GM23338 (cell line): ENCODE measurements around the gene HINT2. TPM values are rescaled to one million over a fixed set of nuclear protein-coding genes. Genes with fewer than 3 reads are reported as not detected.

Source experiments
- ATAC-seq: fragments of 200-7000 bp; cut with Tn5 transposase; 3 replicates; pipeline ENCODE4 v1.9.1; 2020
- DNase-seq: peaks from one replicate; pipeline ENCODE4 v3.0.0-alpha.2; 2015; ENCODE audit warnings: low spot score
- H2AFZ ChIP-seq: fragments of 200-600 bp; sonication (generic); 2 replicates; pipeline ENCODE4 v1.8.0; 2016; ENCODE audit warnings: antibody characterized with exemption, mild to moderate bottlenecking, moderate library complexity
- H3F3A ChIP-seq: fragments of 200-600 bp; sonication (generic); replicated peaks from 2 replicates; pipeline ENCODE4 v1.8.0; 2017; ENCODE audit warnings: antibody characterized with exemption, mixed run types, low read depth
- H3K27ac ChIP-seq: fragments of 200-600 bp; sonication (generic); 2 replicates; pipeline ENCODE4 v1.6.1; 2016; ENCODE audit warnings: low read depth
- H3K27me3 ChIP-seq: fragments of 200-600 bp; sonication (generic); 2 replicates; pipeline ENCODE4 v1.8.0; 2016; ENCODE audit warnings: mild to moderate bottlenecking, mixed run types, moderate library complexity; ENCODE audit not compliant: insufficient read depth
- H3K36me3 ChIP-seq: fragments of 200-600 bp; sonication (generic); 2 replicates; pipeline ENCODE4 v1.8.0; 2016; ENCODE audit warnings: mild to moderate bottlenecking; ENCODE audit not compliant: insufficient read depth
- H3K4me1 ChIP-seq: fragments of 200-600 bp; sonication (generic); 2 replicates; pipeline ENCODE4 v1.8.0; 2016; ENCODE audit warnings: mild to moderate bottlenecking, moderate library complexity; ENCODE audit not compliant: insufficient read depth
- H3K4me2 ChIP-seq: fragments of 200-600 bp; sonication (generic); 2 replicates; pipeline ENCODE4 v1.7.1; 2017; ENCODE audit warnings: mixed run types
- H3K4me3 ChIP-seq: fragments of 200-600 bp; sonication (generic); 2 replicates; pipeline ENCODE4 v1.6.1; 2016; ENCODE audit warnings: mixed run types
- H3K79me2 ChIP-seq: fragments of 200-600 bp; sonication (generic); replicated peaks from 2 replicates; pipeline ENCODE4 v1.8.0; 2017; ENCODE audit warnings: mild to moderate bottlenecking; ENCODE audit not compliant: insufficient read depth
- H3K9me2 ChIP-seq: fragments of 200-600 bp; sonication (generic); 2 replicates; pipeline ENCODE4 v1.8.0; 2017; ENCODE audit not compliant: insufficient read depth
- H4K20me1 ChIP-seq: fragments of 200-600 bp; sonication (generic); replicated peaks from 2 replicates; pipeline ENCODE4 v1.8.0; 2017; ENCODE audit warnings: mild to moderate bottlenecking; ENCODE audit not compliant: insufficient read depth
- H3K27ac Mint-ChIP-seq: 2 replicates; pipeline ENCODE4 v1.8.0; 2020; ENCODE audit warnings: inconsistent platforms, mild to moderate bottlenecking, moderate library complexity, mixed read lengths
- H3K27me3 Mint-ChIP-seq: 3 replicates; pipeline ENCODE4 v1.8.0; 2022; ENCODE audit warnings: low read depth, mild to moderate bottlenecking, moderate library complexity, mixed read lengths, inconsistent platforms; ENCODE audit not compliant: insufficient read depth, poor library complexity
- H3K36me3 Mint-ChIP-seq: 3 replicates; pipeline ENCODE4 v1.8.0; 2021; ENCODE audit warnings: low read depth, mild to moderate bottlenecking, inconsistent platforms, moderate library complexity, mixed read lengths
- H3K4me1 Mint-ChIP-seq: 3 replicates; pipeline ENCODE4 v1.8.0; 2020; ENCODE audit warnings: mild to moderate bottlenecking, inconsistent platforms, mixed read lengths
- H3K4me3 Mint-ChIP-seq: 3 replicates; pipeline ENCODE4 v1.8.0; 2021; ENCODE audit warnings: moderate library complexity, mild to moderate bottlenecking, inconsistent platforms, mixed read lengths
- H3K9me3 Mint-ChIP-seq: 3 replicates; pipeline ENCODE4 v1.8.0; 2020; ENCODE audit warnings: moderate library complexity, mild to moderate bottlenecking, inconsistent platforms, mixed read lengths
- CREB1 ChIP-seq: fragments of 250-450 bp; sonication (Bioruptor Pico); IDR thresholded peaks from 2 replicates; pipeline ENCODE4 v1.5.0; 2020; ENCODE audit warnings: low read depth, mild to moderate bottlenecking, moderate library complexity
- CTCF ChIP-seq, 2 experiments: fragments of 200-600 bp in 1 of 2; sonication (generic) in 1 of 2; conservative IDR thresholded peaks; 2 replicates each; pipeline versions ENCODE4 v1.5.1 to v1.6.1; 2016 to 2017; ENCODE audit warnings: antibody characterized with exemption in 2 of 2, low read depth in 2 of 2, mild to moderate bottlenecking in 2 of 2, moderate library complexity in 1 of 2
- ETS1 ChIP-seq: IDR thresholded peaks from 2 replicates; pipeline ENCODE4 v1.6.1; 2016; ENCODE audit warnings: antibody characterized with exemption
- EZH2phosphoT487 ChIP-seq: fragments of 200-600 bp; sonication (generic); IDR thresholded peaks from one replicate; pipeline ENCODE4 v1.8.1; 2018; ENCODE audit warnings: antibody characterized with exemption; ENCODE audit not compliant: unreplicated experiment
- STAT1 ChIP-seq: IDR thresholded peaks from one replicate; pipeline ENCODE4 v1.6.1; 2016; ENCODE audit warnings: antibody characterized with exemption; ENCODE audit not compliant: unreplicated experiment
- polyA plus RNA-seq: library from polyadenylated mRNA; unstranded; fragments of >200 nt; fragmentation: Nextera tagmentation; extraction: Ambion mirVana; gene quantifications from 2 replicates; pipeline ENCODE4 v1.2.1, GENCODE V29; 2016
- total RNA-seq: library from RNA; depleted of rRNA; stranded (reverse); fragments of >200 nt; shearing (Covaris generic); gene quantifications from 2 replicates; pipeline ENCODE4 v1.2.3, GENCODE V29; 2014

HINT2 gene
- total and polyA plus RNA-seq, 2 experiments from 2014 or later, result 20.9 to 69.9 TPM

- no peak overlapping the region for H3K27ac Mint-ChIP-seq
- no peaks in the 10 kb centered on the region for H3K9me3 Mint-ChIP-seq
- Histone ChIP-seq H3K79me2 (no peaks in the 10 kb centered on the region), H3K4me1 (peaks cover 7% of the 10 kb centered on the region; the same call in 1 of the 2 replicates), H3F3A (no peaks in the 10 kb centered on the region), H3K4me2 (no peak overlapping the region), H2AFZ (no peak overlapping the region), H3K27me3 (no peaks in the 10 kb centered on the region), H3K9me2 (no peaks in the 10 kb centered on the region), H3K27ac (no peak overlapping the region), H3K36me3 (no peaks in the 10 kb centered on the region), H4K20me1 (no peaks in the 10 kb centered on the region), H3K4me3 (no peak overlapping the region)
- no peaks in the 10 kb centered on the region for H3K36me3 Mint-ChIP-seq
- DNase-seq (no peak), ATAC-seq (no peak)
- peaks cover 6% of the 10 kb centered on the region; the same call in 2 of the 3 replicates for H3K4me1 Mint-ChIP-seq
- no peak for TF ChIP-seq STAT1
- H3K27me3 Mint-ChIP-seq, result peaks cover 13% of the 10 kb centered on the region
- H3K4me3 Mint-ChIP-seq, result no peak overlapping the region
Measured at GRCh38 chr9:35859990-35860339, 45.1 kb upstream of the HINT2 start.

GRCh38 chr9:35859310-35859989 lies 44.6 kb upstream of the HINT2 start:
- H3K36me3 ChIP-seq, result no peaks in the 10 kb centered on the region
- H3K4me2 ChIP-seq, result no peak overlapping the region
- H3K9me3 Mint-ChIP-seq, result no peaks in the 10 kb centered on the region
- no peaks in the 10 kb centered on the region for H3K79me2 ChIP-seq
- peaks cover 2% of the 10 kb centered on the region; the same call in 1 of the 2 replicates for H3K4me1 ChIP-seq
- DNase-seq (no peak), ATAC-seq (peak; percentile 25; the same call in 2 of the 3 replicates)
- peaks cover 6% of the 10 kb centered on the region; the same call in 2 of the 3 replicates for H3K4me1 Mint-ChIP-seq
- no peaks in the 10 kb centered on the region for H4K20me1 ChIP-seq
- H3K27ac Mint-ChIP-seq, result no peak overlapping the region
- no peaks in the 10 kb centered on the region for H3K36me3 Mint-ChIP-seq
- no peaks in the 10 kb centered on the region for H3K9me2 ChIP-seq
- TF ChIP-seq ETS1 (no peak), CTCF (conservative IDR thresholded peaks at IDR 0.05; ENCODE audit: low read depth in 2 of 2) (peak in 1 of 2 experiments; percentile 25; a peak in 2 of 4 replicates), CREB1 (CRISPR knock-in tag) (no peak)
- H3K27me3 ChIP-seq, result no peaks in the 10 kb centered on the region
- H3K27ac ChIP-seq, result no peak overlapping the region
- no peak overlapping the region for H3K4me3 Mint-ChIP-seq
- H2AFZ ChIP-seq, result no peak overlapping the region
- peaks cover 13% of the 10 kb centered on the region for H3K27me3 Mint-ChIP-seq
- no peak overlapping the region for H3K4me3 ChIP-seq
- no peaks in the 10 kb centered on the region for H3F3A ChIP-seq

- H3K36me3 Mint-ChIP-seq, result no peaks in the 10 kb centered on the region
- no peaks in the 10 kb centered on the region for H3K9me3 Mint-ChIP-seq
- no peak for ATAC-seq
- Histone ChIP-seq H3K79me2 (no peaks in the 10 kb centered on the region), H3K27me3 (no peaks in the 10 kb centered on the region), H4K20me1 (no peaks in the 10 kb centered on the region), H3K36me3 (no peaks in the 10 kb centered on the region), H3K4me3 (no peak overlapping the region), H2AFZ (no peak overlapping the region), H3K9me2 (no peaks in the 10 kb centered on the region), H3K4me2 (no peak overlapping the region), H3K27ac (no peak overlapping the region), H3F3A (no peaks in the 10 kb centered on the region), H3K4me1 (no peaks in the 10 kb centered on the region)
- H3K27me3 Mint-ChIP-seq, result peaks cover 13% of the 10 kb centered on the region
- no peak overlapping the region for H3K4me3 Mint-ChIP-seq
- DNase-seq, result no peak
- no peak overlapping the region for H3K27ac Mint-ChIP-seq
- no peak for TF ChIP-seq EZH2phosphoT487
- peaks cover 6% of the 10 kb centered on the region; the same call in 2 of the 3 replicates for H3K4me1 Mint-ChIP-seq
Measured at GRCh38 chr9:35858458-35858857, 43.6 kb upstream of the HINT2 start.
